HEK293T (cell line): ENCODE measurements around the gene ATR.

Experiments
- CTBP1 ChIP-seq: fragments of 450-650 bp; IDR thresholded peaks from 2 replicates; pipeline ENCODE4 v1.6.1; 2016; ENCODE audit warnings: borderline replicate concordance
- ELF4 ChIP-seq: fragments of 450-650 bp; IDR thresholded peaks from 2 replicates; pipeline ENCODE4 v1.6.1; 2017; ENCODE audit warnings: antibody characterized with exemption
- LEF1 ChIP-seq: fragments of 450-650 bp; IDR thresholded peaks from 2 replicates; pipeline ENCODE4 v1.6.1; 2017; ENCODE audit warnings: mild to moderate bottlenecking, borderline replicate concordance
- TARDBP ChIP-seq: fragments of 450-650 bp; IDR thresholded peaks from 2 replicates; pipeline ENCODE4 v1.6.1; 2016

GRCh38 chr3:142623194-142623593 is 44.7 kb upstream of the ATR start:
- TF ChIP-seq ELF4 (no peak), LEF1 (no peak), TARDBP (no peak), CTBP1 (no peak)
